NCI-H2196 (cell line): Measurements from ENCODE around the gene PPP2R5E.

ENCODE experiments used
- DNase-seq: peaks from one replicate; lab custom pipeline; 2025; ENCODE audit not compliant: unreplicated experiment; lab: John Stamatoyannopoulos, UW

The PPP2R5E gene

GRCh38 chr14:63435838-63436237 lies 107.3 kb downstream of the PPP2R5E start:
- no peak for DNase-seq

GRCh38 chr14:63435204-63435603 lies 108.0 kb downstream of the PPP2R5E start:
- no peak for DNase-seq

GRCh38 chr14:63432888-63433552 lies 110.2 kb downstream of the PPP2R5E start:
- DNase-seq: no peak

- DNase-seq: no peak
Observed at GRCh38 chr14:63432228-63432627, 110.9 kb downstream of the PPP2R5E start.

GRCh38 chr14:63431466-63431865 lies 111.7 kb downstream of the PPP2R5E start:
- DNase-seq: no peak

GRCh38 chr14:63428486-63428885 lies 114.7 kb downstream of the PPP2R5E start:
- no peak for DNase-seq

GRCh38 chr14:63426838-63427352 lies 116.3 kb downstream of the PPP2R5E start:
- DNase-seq: no peak

- no peak for DNase-seq
Observed at GRCh38 chr14:63423889-63424288, 119.3 kb downstream of the PPP2R5E start.

GRCh38 chr14:63423381-63423780 lies 119.8 kb downstream of the PPP2R5E start:
- no peak for DNase-seq

- DNase-seq: no peak
Observed at GRCh38 chr14:63421919-63422318, 121.3 kb downstream of the PPP2R5E start.

- DNase-seq: no peak
Observed at GRCh38 chr14:63421226-63421625, 122.0 kb downstream of the PPP2R5E start.

- DNase-seq: no peak
Observed at GRCh38 chr14:63418020-63418419, 125.2 kb downstream of the PPP2R5E start.

GRCh38 chr14:63413009-63413408 lies 130.2 kb downstream of the PPP2R5E start:
- no peak for DNase-seq

- no peak for DNase-seq
Observed at GRCh38 chr14:63406333-63406732, 136.8 kb downstream of the PPP2R5E start.

GRCh38 chr14:63405715-63406114 lies 137.5 kb downstream of the PPP2R5E start:
- DNase-seq: no peak

GRCh38 chr14:63404906-63405305 lies 138.3 kb downstream of the PPP2R5E start:
- DNase-seq: no peak

GRCh38 chr14:63401646-63402045 lies 141.5 kb downstream of the PPP2R5E start:
- no peak for DNase-seq

GRCh38 chr14:63398952-63399351 lies 144.2 kb downstream of the PPP2R5E start:
- DNase-seq: no peak

- DNase-seq: no peak
Observed at GRCh38 chr14:63394841-63395240, 148.3 kb downstream of the PPP2R5E start.

- no peak for DNase-seq
Observed at GRCh38 chr14:63394432-63394831, 148.7 kb downstream of the PPP2R5E start.

- DNase-seq: no peak
Observed at GRCh38 chr14:63393012-63393411, 150.2 kb downstream of the PPP2R5E start.

GRCh38 chr14:63392236-63392635 lies 150.9 kb downstream of the PPP2R5E start:
- no peak for DNase-seq
